ENCODE measurements around the gene C2CD3.
A peak's percentile ranks its signal among the peaks of the same experiment; 100 is the strongest.

C2CD3 gene

GRCh38 chr11:74012074-74012809 is 158.6 kb downstream of the C2CD3 start:
- ATAC-seq = no peak
- Mint-ChIP-seq H3K4me1 (peaks cover 79% of the 10 kb centered on the region), H3K9me3 (no peaks in the 10 kb centered on the region), H3K27me3 (no peaks in the 10 kb centered on the region), H3K4me3 (peak overlapping the region; percentile 49), H3K36me3 (peaks cover 36% of the 10 kb centered on the region), H3K27ac (peak overlapping the region; percentile 94)

- Mint-ChIP-seq H3K27ac (peak overlapping the region; percentile 94), H3K9me3 (no peaks in the 10 kb centered on the region), H3K36me3 (peaks cover 29% of the 10 kb centered on the region), H3K4me1 (peaks cover 76% of the 10 kb centered on the region), H3K4me3 (peak overlapping the region; percentile 49), H3K27me3 (no peaks in the 10 kb centered on the region)
- peak; percentile 95 for ATAC-seq
Measured at GRCh38 chr11:74011360-74012073, 159.3 kb downstream of the C2CD3 start.

- H3K9me3 Mint-ChIP-seq = no peaks in the 10 kb centered on the region
- H3K4me3 Mint-ChIP-seq = peak overlapping the region; percentile 49
- H3K4me1 Mint-ChIP-seq = peaks cover 76% of the 10 kb centered on the region
Measured at GRCh38 chr11:74010306-74011300, 160.2 kb downstream of the C2CD3 start.

DNA sequence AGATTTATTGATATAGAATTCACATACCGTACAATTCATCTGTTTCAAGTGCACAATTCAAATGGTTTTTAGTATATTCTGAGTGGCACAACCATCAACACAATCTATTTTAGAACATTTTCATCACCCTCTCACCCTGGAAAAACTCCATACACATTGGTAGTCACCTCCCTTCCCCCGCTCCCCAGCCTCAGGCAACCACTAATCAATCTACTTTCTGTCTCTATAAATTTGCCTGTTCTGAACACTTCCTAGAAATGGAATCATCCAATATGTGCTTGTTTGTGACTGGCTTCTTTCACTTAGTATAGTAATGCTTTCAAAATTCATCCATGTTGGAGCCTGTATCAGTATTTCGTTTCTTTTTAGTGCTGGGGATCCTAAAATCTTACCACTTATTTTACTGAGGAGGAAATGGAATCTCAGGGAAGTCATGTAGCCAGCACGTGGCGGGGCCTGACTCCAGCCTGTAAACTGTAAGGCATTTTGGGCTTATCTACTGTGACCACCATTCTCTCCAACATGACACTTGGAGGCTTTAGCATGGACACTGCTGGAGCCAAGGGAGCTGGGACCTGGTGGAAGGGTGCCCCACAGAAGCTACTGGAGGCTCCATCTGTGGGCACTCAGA is 161.0 kb downstream of the C2CD3 start:
- Mint-ChIP-seq H3K27ac (peak overlapping the region; percentile 94), H3K4me3 (no peak overlapping the region)

More at GRCh38 chr11:74010306-74011300, 160.2 kb downstream of the C2CD3 start:
- Mint-ChIP-seq H3K27ac (peak overlapping the region; percentile 94), H3K27me3 (no peaks in the 10 kb centered on the region), H3K36me3 (peaks cover 20% of the 10 kb centered on the region)
- no peak for ATAC-seq

GRCh38 chr11:74009230-74009547 is 161.6 kb downstream of the C2CD3 start:
- H3K27ac Mint-ChIP-seq = peak overlapping the region; percentile 63
- no peaks in the 10 kb centered on the region for H3K27me3 Mint-ChIP-seq
- no peaks in the 10 kb centered on the region for H3K9me3 Mint-ChIP-seq
- peaks cover 17% of the 10 kb centered on the region for H3K36me3 Mint-ChIP-seq
- ATAC-seq = no peak
- peaks cover 70% of the 10 kb centered on the region for H3K4me1 Mint-ChIP-seq
- H3K4me3 Mint-ChIP-seq = no peak overlapping the region

More for the DNA sequence above, 161.0 kb downstream of the C2CD3 start:
- Mint-ChIP-seq H3K36me3 (peaks cover 17% of the 10 kb centered on the region), H3K4me1 (peaks cover 76% of the 10 kb centered on the region), H3K9me3 (no peaks in the 10 kb centered on the region), H3K27me3 (no peaks in the 10 kb centered on the region)
- ATAC-seq = no peak

DNA sequence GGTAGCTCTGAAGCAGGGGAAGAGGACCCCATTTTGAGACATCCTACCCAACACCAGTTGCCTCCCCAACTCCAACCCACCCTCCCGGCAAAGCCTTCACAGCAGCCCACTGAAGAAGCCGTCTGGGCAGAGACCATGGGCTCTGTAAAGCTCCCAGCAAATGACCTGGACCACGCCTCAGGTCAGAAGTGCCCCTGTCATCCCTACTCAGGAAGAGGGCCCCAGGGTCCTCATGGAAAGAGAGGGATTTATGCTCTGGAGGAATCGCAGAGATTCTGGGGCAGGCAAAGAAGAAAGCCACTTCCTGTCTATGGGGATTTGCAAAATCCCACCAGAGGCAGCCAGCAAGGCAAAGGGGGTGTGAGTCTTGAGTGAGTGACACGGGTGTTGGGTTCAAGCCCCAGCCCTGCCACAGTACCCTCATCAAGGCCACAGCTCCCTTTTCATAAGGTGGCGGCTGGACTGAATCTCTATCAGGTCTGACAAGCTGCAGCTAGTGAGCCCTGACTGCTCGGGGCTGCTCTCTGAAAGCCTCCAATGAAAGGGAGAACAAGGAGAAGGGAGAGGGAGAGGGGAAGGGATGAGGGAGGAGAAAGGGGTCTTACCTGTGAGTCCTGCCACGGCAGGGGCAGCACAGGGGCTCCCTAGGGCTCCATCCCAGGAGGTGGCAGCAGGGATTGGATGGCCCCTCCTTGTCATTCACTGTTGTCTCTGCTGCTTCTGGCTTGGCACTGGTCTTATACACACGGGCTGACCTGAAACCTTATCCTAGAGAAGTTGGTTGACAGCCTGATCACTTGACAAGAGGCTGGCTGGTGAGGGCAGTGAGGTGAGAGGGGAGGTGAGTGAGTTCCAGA is 162.2 kb downstream of the C2CD3 start, which contains the start of gene UCP3:
UCP3 (minus strand) TSS at position 713 of the 857 bp plus-strand sequence. CDS start 2,043 bp downstream, outside the sequence.
- Mint-ChIP-seq H3K36me3 (peaks cover 22% of the 10 kb centered on the region), H3K9me3 (no peaks in the 10 kb centered on the region), H3K4me3 (no peak within 1 kb of the TSS), H3K27ac (peak within 1 kb of the TSS; percentile 94), H3K4me1 (peaks cover 64% of the 10 kb centered on the region), H3K27me3 (no peaks in the 10 kb centered on the region)
- no peak for ATAC-seq

DNA sequence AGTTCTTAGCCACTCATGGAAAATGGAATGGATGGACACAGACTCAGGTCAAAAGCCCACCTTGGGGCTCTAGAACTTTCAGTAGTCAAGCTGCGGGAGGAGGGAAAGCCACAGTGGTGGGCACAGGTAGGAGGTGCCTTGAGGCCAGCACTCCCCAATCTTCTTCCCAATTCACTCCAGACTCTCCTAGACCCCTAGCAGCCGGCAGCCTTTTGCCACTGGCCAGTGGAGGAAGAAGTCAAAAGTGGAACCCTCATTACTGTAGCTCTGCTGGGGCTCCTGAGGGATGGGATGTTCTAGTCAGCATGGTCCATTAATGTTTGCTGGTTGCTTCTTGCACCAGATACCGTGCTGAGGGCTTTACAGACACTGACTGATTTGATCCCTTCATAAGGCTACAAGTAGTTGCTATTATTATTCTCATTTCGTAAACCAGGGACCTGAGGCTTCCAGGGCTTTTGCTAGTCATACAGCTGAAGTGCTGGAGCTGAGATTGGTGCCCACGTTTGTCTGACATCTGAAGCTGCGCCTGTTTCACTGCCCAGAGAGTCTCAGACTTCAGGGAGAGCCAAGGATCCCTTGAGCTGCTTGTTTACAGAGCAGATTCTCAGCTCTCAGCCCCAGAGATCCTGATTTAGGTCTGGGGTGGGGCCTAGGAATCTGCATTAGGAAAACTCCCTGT is 163.0 kb downstream of the C2CD3 start:
- ATAC-seq = no peak
- peaks cover 30% of the 10 kb centered on the region for H3K36me3 Mint-ChIP-seq
- no peaks in the 10 kb centered on the region for H3K9me3 Mint-ChIP-seq
- peaks cover 62% of the 10 kb centered on the region for H3K4me1 Mint-ChIP-seq
- no peaks in the 10 kb centered on the region for H3K27me3 Mint-ChIP-seq
- no peak overlapping the region for H3K27ac Mint-ChIP-seq
- no peak overlapping the region for H3K4me3 Mint-ChIP-seq

GRCh38 chr11:74006743-74007304 is 164.0 kb downstream of the C2CD3 start:
- no peak for ATAC-seq
- Mint-ChIP-seq H3K9me3 (no peaks in the 10 kb centered on the region), H3K4me3 (no peak overlapping the region), H3K27ac (no peak overlapping the region), H3K36me3 (peaks cover 31% of the 10 kb centered on the region), H3K4me1 (peaks cover 52% of the 10 kb centered on the region), H3K27me3 (no peaks in the 10 kb centered on the region)

- H3K36me3 Mint-ChIP-seq = peaks cover 29% of the 10 kb centered on the region
- no peak overlapping the region for H3K27ac Mint-ChIP-seq
- ATAC-seq = no peak
- no peaks in the 10 kb centered on the region for H3K27me3 Mint-ChIP-seq
- H3K4me1 Mint-ChIP-seq = peaks cover 43% of the 10 kb centered on the region
- no peaks in the 10 kb centered on the region for H3K9me3 Mint-ChIP-seq
- H3K4me3 Mint-ChIP-seq = no peak overlapping the region
Measured at GRCh38 chr11:74005721-74006517, 164.9 kb downstream of the C2CD3 start.

DNA sequence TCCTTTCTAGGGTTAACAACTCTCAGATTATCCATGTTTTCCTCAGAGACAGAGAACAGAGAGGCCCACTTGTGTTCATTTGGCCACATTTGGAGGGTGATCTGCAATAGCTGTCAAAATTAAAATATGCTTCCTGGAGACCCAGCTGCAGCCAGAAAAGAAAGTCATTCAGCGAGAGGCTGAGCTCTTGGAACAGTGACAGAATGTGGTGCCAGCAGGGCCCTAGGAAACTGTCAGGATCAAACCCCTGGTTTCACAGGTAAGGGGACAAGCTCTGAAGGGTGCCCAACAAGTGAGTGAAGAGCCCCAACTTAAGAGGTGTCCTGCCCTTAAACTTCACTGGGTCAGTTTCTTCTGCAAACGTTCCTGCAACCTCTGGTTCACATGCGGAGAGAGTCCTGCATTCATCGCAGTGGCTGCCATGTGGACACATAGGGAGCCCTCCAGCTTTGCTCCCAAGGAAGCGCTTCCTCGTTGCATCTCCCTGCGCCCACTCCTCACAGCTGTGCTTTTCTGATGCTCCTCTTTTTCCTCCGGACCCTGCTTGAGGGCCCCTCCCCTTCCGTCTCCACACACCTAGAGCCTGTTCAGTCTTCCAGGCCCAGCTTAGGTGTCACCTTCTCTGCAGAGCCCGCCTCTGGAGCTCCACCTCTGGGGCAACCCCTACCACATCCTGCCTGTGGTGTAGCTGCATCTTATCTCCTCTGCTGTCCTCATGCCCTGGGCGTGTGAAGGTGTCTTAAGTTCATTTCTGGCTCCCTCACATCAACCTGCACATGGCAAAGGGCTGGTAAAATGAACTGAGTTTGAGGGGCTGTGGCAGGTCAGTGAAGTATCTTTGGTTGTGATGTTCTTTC is 165.8 kb downstream of the C2CD3 start:
- peaks cover 23% of the 10 kb centered on the region for H3K36me3 Mint-ChIP-seq
- no peaks in the 10 kb centered on the region for H3K27me3 Mint-ChIP-seq
- peak overlapping the region; percentile 28 for H3K27ac Mint-ChIP-seq
- H3K9me3 Mint-ChIP-seq = no peaks in the 10 kb centered on the region
- peak; percentile 89 for ATAC-seq
- peaks cover 36% of the 10 kb centered on the region for H3K4me1 Mint-ChIP-seq
- no peak overlapping the region for H3K4me3 Mint-ChIP-seq

DNA sequence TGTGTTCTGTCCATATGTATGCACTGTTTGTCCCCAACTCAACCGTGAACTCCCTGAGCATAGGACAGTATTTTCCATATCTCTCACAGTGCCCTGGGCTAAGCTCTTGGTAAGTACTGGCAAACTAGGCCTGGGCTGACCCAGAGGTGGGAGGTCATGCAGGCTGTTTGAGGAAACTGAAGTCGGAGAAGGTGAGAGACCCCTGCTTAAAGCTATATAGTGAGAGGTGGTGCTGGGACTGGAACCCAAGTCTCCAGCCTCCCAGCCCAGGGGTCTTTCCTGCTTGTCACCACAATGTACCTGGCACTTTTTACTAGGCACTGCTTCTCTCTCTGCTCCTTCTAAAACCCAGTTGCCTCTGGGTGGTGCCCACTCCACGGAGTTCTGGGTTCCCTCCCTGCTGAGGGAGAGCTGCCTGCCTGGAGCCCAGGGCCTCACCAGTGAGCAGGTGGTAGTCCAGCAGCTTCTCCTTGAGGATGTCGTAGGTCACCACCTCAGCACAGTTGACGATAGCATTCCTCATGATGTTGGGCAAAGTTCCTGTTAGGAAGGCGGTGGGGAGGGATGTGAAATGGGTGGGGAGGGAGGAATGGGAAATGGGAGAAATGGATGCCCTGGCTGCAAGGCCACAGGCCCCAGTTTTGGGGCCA is 166.6 kb downstream of the C2CD3 start:
- no peak for ATAC-seq
- Mint-ChIP-seq H3K27ac (peak overlapping the region; percentile 42), H3K4me3 (no peak overlapping the region), H3K36me3 (peaks cover 23% of the 10 kb centered on the region), H3K27me3 (no peaks in the 10 kb centered on the region), H3K4me1 (peaks cover 38% of the 10 kb centered on the region), H3K9me3 (no peaks in the 10 kb centered on the region)

Data from stimulated activated memory B cell treated with anti-CD40 and anti-IgM and Interleukin-4, amounts not matched to agents 10 μg/mL and 1 μg/mL and 100 μg/mL, for 72 hours (primary cell).